ENCODE results near the gene ARHGAP22.

The ARHGAP22 gene

GRCh38 chr10:48587819-48588218 lies 17.1 kb downstream of the ARHGAP22 start:
- DNase-seq (ENCODE audit: low spot score): no peak

- no peak for DNase-seq (ENCODE audit: low spot score)
Observed at GRCh38 chr10:48587101-48587500, 17.8 kb downstream of the ARHGAP22 start.

GRCh38 chr10:48582970-48583369 lies 21.9 kb downstream of the ARHGAP22 start:
- no peak for DNase-seq (ENCODE audit: low spot score)

GRCh38 chr10:48580236-48580635 lies 24.6 kb downstream of the ARHGAP22 start:
- DNase-seq (ENCODE audit: low spot score): no peak

- no peak for DNase-seq (ENCODE audit: low spot score)
Observed at GRCh38 chr10:48579251-48579960, 25.5 kb downstream of the ARHGAP22 start.

GRCh38 chr10:48577158-48577557 lies 27.7 kb downstream of the ARHGAP22 start:
- peak; percentile 8 for DNase-seq (ENCODE audit: low spot score)

- no peak for DNase-seq (ENCODE audit: low spot score)
Observed at GRCh38 chr10:48576501-48576900, 28.4 kb downstream of the ARHGAP22 start.

- DNase-seq (ENCODE audit: low spot score): no peak
Observed at GRCh38 chr10:48575901-48576300, 29.0 kb downstream of the ARHGAP22 start.

GRCh38 chr10:48574817-48575380 lies 30.0 kb downstream of the ARHGAP22 start:
- DNase-seq (ENCODE audit: low spot score): no peak

GRCh38 chr10:48574322-48574796 lies 30.5 kb downstream of the ARHGAP22 start:
- no peak for DNase-seq (ENCODE audit: low spot score)

- DNase-seq (ENCODE audit: low spot score): no peak
Observed at GRCh38 chr10:48573045-48573444, 31.8 kb downstream of the ARHGAP22 start.

- no peak for DNase-seq (ENCODE audit: low spot score)
Observed at GRCh38 chr10:48572414-48572813, 32.5 kb downstream of the ARHGAP22 start.

- DNase-seq (ENCODE audit: low spot score): no peak
Observed at GRCh38 chr10:48568546-48568945, 36.3 kb downstream of the ARHGAP22 start.

GRCh38 chr10:48568131-48568530 lies 36.7 kb downstream of the ARHGAP22 start:
- DNase-seq (ENCODE audit: low spot score): no peak

GRCh38 chr10:48567346-48567745 lies 37.5 kb downstream of the ARHGAP22 start:
- DNase-seq (ENCODE audit: low spot score): no peak

- DNase-seq (ENCODE audit: low spot score): no peak
Observed at GRCh38 chr10:48564466-48565160, 40.3 kb downstream of the ARHGAP22 start.

GRCh38 chr10:48557511-48558123 lies 47.3 kb downstream of the ARHGAP22 start:
- DNase-seq (ENCODE audit: low spot score): no peak

GRCh38 chr10:48556713-48557112 lies 48.2 kb downstream of the ARHGAP22 start:
- no peak for DNase-seq (ENCODE audit: low spot score)

- no peak for DNase-seq (ENCODE audit: low spot score)
Observed at GRCh38 chr10:48556065-48556464, 48.8 kb downstream of the ARHGAP22 start.

- no peak for DNase-seq (ENCODE audit: low spot score)
Observed at GRCh38 chr10:48555310-48556042, 49.4 kb downstream of the ARHGAP22 start.

- no peak for DNase-seq (ENCODE audit: low spot score)
Observed at GRCh38 chr10:48554656-48555055, 50.2 kb downstream of the ARHGAP22 start.

- DNase-seq (ENCODE audit: low spot score): no peak
Observed at GRCh38 chr10:48554246-48554645, 50.6 kb downstream of the ARHGAP22 start.

Measured in CD4-positive, alpha-beta T cell treated with Interleukin-15 for 4 hours (primary cell).